DOHH2 (cell line): Measurements from ENCODE around the gene NSD2.

Experiments used
- EZH2phosphoT487 ChIP-seq: fragments of 200-600 bp; sonication (generic); IDR thresholded peaks from 2 replicates; pipeline ENCODE4 v1.6.1; 2017; ENCODE audit warnings: borderline replicate concordance, mild to moderate bottlenecking, antibody characterized with exemption, low read length, moderate library complexity, mixed read lengths
- TF ChIP-seq, protein P1 (sequence below): fragments of 200-600 bp; sonication (generic); IDR thresholded peaks from one replicate; pipeline ENCODE4 v1.5.1; 2014; ENCODE audit warnings: antibody characterized with exemption, mild to moderate bottlenecking, low read depth, low read length; ENCODE audit not compliant: poor library complexity, severe bottlenecking

GRCh38 chr4:1933700-1934099 is 62.5 kb downstream of the NSD2 start:
- TF ChIP-seq, protein P1, sequence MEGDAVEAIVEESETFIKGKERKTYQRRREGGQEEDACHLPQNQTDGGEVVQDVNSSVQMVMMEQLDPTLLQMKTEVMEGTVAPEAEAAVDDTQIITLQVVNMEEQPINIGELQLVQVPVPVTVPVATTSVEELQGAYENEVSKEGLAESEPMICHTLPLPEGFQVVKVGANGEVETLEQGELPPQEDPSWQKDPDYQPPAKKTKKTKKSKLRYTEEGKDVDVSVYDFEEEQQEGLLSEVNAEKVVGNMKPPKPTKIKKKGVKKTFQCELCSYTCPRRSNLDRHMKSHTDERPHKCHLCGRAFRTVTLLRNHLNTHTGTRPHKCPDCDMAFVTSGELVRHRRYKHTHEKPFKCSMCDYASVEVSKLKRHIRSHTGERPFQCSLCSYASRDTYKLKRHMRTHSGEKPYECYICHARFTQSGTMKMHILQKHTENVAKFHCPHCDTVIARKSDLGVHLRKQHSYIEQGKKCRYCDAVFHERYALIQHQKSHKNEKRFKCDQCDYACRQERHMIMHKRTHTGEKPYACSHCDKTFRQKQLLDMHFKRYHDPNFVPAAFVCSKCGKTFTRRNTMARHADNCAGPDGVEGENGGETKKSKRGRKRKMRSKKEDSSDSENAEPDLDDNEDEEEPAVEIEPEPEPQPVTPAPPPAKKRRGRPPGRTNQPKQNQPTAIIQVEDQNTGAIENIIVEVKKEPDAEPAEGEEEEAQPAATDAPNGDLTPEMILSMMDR = no peak
- no peak for TF ChIP-seq EZH2phosphoT487
